MCF 10A (cell line): ENCODE data around the gene DPP4. TPM values are rescaled to one million over a fixed set of nuclear protein-coding genes. Genes with fewer than 3 reads are reported as not detected.
A peak's percentile ranks its signal among the peaks of the same experiment; 100 is the strongest.

ENCODE experiments used
- BruUV-seq: library from RNA; stranded (reverse); fragments of 400-500 nt; replicated peaks from 2 replicates; lab custom pipeline; 2021; lab: Mats Ljungman, UMichigan
- CTCF ChIA-PET: fragments of 300-600 bp; sonication (Branson Sonifier 250); formaldehyde crosslinking; extraction: SDS; loops from one replicate; lab custom pipeline; 2021; ENCODE audit warnings: antibody characterized with exemption, inconsistent platforms; lab: Yijun Ruan, JAX
- POLR2A ChIA-PET: fragments of 300-600, 350-650 bp; sonication (Branson Sonifier 250); formaldehyde crosslinking; extraction: SDS; loops from one replicate; lab custom pipeline; 2020; ENCODE audit warnings: antibody characterized with exemption, inconsistent platforms; lab: Yijun Ruan, JAX
- DNase-seq: peaks from one replicate; pipeline ENCODE4 v3.0.0-alpha.2; 2018; ENCODE audit not compliant: unreplicated experiment
- H3K27ac Mint-ChIP-seq: one replicate; pipeline ENCODE4 v1.8.0; 2022; ENCODE audit warnings: mild to moderate bottlenecking, low read depth, mixed read lengths; ENCODE audit not compliant: unreplicated experiment
- H3K27me3 Mint-ChIP-seq: one replicate; pipeline ENCODE4 v1.8.0; 2022; ENCODE audit warnings: mixed read lengths; ENCODE audit not compliant: insufficient read depth, unreplicated experiment
- H3K36me3 Mint-ChIP-seq: one replicate; pipeline ENCODE4 v1.8.0; 2022; ENCODE audit warnings: mild to moderate bottlenecking, moderate library complexity, mixed read lengths; ENCODE audit not compliant: insufficient read depth, unreplicated experiment
- H3K4me1 Mint-ChIP-seq: one replicate; pipeline ENCODE4 v1.8.0; 2022; ENCODE audit warnings: mixed read lengths; ENCODE audit not compliant: insufficient read depth, unreplicated experiment
- H3K4me3 Mint-ChIP-seq: one replicate; pipeline ENCODE4 v1.8.0; 2022; ENCODE audit warnings: mild to moderate bottlenecking, moderate library complexity, mixed read lengths; ENCODE audit not compliant: unreplicated experiment
- H3K9me3 Mint-ChIP-seq: one replicate; pipeline ENCODE4 v1.8.0; 2022; ENCODE audit warnings: mixed read lengths; ENCODE audit not compliant: unreplicated experiment
- intact Hi-C: fragments of 100-400 bp; cut with micrococcal nuclease; formaldehyde crosslinking; loops from 2 replicates; pipeline ENCODE4 v1.14.1; 2022
- total RNA-seq: library from RNA; stranded (reverse); gene quantifications from 2 replicates; pipeline ENCODE4 v1.2.3, GENCODE V29; 2022
- TF ChIP-seq, protein P1 (sequence below): fragments of 200-600 bp; IDR thresholded peaks from one replicate; pipeline ENCODE4 v1.8.0; 2022; ENCODE audit warnings: antibody characterized with exemption, mild to moderate bottlenecking; ENCODE audit not compliant: unreplicated experiment

DPP4 gene
- total RNA-seq, 1 experiment from 2014 or later = not detected

- H3K36me3 Mint-ChIP-seq = no peaks in the 10 kb centered on the region
- no peak overlapping the region for H3K4me3 Mint-ChIP-seq
- TF ChIP-seq, protein P1, sequence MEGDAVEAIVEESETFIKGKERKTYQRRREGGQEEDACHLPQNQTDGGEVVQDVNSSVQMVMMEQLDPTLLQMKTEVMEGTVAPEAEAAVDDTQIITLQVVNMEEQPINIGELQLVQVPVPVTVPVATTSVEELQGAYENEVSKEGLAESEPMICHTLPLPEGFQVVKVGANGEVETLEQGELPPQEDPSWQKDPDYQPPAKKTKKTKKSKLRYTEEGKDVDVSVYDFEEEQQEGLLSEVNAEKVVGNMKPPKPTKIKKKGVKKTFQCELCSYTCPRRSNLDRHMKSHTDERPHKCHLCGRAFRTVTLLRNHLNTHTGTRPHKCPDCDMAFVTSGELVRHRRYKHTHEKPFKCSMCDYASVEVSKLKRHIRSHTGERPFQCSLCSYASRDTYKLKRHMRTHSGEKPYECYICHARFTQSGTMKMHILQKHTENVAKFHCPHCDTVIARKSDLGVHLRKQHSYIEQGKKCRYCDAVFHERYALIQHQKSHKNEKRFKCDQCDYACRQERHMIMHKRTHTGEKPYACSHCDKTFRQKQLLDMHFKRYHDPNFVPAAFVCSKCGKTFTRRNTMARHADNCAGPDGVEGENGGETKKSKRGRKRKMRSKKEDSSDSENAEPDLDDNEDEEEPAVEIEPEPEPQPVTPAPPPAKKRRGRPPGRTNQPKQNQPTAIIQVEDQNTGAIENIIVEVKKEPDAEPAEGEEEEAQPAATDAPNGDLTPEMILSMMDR = no peak
- ChIA-PET POLR2A (interaction anchor here (2.0 kb wide), 1 partner anchor 10 kb away, joined by 7 read pairs; no protein-coding TSS in a partner anchor), CTCF (no interaction called here)
- DNase-seq = no peak
- no peaks in the 10 kb centered on the region for H3K9me3 Mint-ChIP-seq
- no peaks in the 10 kb centered on the region for H3K27me3 Mint-ChIP-seq
- no peak overlapping the region for H3K27ac Mint-ChIP-seq
- H3K4me1 Mint-ChIP-seq = peaks cover 14% of the 10 kb centered on the region
- intact Hi-C loops = no loop called here
- no TSS peak for BruUV-seq
Measured at GRCh38 chr2:162082681-162083080, 8.7 kb upstream of the DPP4 start.

DNA sequence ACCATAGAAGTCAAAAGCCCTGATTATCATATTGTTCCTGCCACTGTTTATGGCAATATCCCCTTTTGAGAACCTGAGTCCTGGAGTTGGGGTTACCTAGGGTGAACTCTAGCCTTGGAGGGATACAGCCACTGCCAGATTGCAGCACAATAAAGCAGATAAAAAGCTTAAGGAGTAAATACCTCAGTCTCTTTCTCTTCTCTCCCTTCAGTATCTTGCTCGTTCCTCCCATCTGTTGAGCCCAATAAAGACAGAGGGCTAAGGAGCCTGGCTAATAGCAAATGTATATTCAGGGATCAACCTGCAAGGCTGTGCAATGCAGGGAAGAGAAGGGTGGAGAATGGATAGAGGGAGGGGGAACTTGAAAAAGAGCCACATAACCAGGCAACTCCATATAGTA lies 8.0 kb upstream of the DPP4 start:
- ChIA-PET CTCF (no interaction called here), POLR2A (interaction anchor here (0.6 kb wide), 2 partner anchors 45 to 858 kb away, joined by 3 read pairs; no protein-coding TSS in a partner anchor)
- Mint-ChIP-seq H3K4me1 (peaks cover 14% of the 10 kb centered on the region), H3K27ac (no peak overlapping the region), H3K36me3 (no peaks in the 10 kb centered on the region), H3K27me3 (no peaks in the 10 kb centered on the region), H3K9me3 (no peaks in the 10 kb centered on the region), H3K4me3 (no peak overlapping the region)
- no TSS peak for BruUV-seq
- TF ChIP-seq, protein P1 = no peak
- intact Hi-C loops = no loop called here
- DNase-seq = no peak

DNA sequence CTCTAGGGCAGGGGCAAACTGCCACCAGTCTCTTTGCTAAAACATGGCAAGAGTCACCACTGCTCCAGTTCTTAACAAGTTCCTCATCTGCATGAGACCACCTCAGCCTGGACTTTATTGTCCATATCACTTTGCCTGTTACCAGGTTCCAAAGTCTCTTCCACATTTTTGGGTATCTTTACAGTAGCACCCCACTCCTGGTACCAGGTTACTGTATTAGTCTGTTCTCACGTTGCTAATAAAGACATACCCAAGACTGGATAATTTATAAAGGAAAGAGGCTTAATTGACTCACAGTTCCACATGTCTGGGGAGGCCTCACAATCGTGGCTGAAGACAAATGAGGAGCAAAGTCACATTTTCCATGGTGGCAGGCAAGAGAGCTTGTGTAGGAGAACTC lies 5.5 kb upstream of the DPP4 start:
- no peak overlapping the region for H3K27ac Mint-ChIP-seq
- peaks cover 8% of the 10 kb centered on the region for H3K4me1 Mint-ChIP-seq
- no peaks in the 10 kb centered on the region for H3K9me3 Mint-ChIP-seq
- POLR2A ChIA-PET = interaction anchor here (0.6 kb wide), 1 partner anchor 21 kb away, joined by 3 read pairs; no protein-coding TSS in a partner anchor
- no peak overlapping the region for H3K4me3 Mint-ChIP-seq
- no TSS peak for BruUV-seq
- TF ChIP-seq, protein P1 = no peak
- intact Hi-C loops = no loop called here
- CTCF ChIA-PET = interaction anchor here (0.9 to 1.2 kb wide), 2 partner anchors 9 to 45 kb away, joined by 4 to 5 read pairs; no protein-coding TSS in a partner anchor
- H3K27me3 Mint-ChIP-seq = no peaks in the 10 kb centered on the region
- no peaks in the 10 kb centered on the region for H3K36me3 Mint-ChIP-seq
- DNase-seq = no peak

- H3K27ac Mint-ChIP-seq = peak overlapping the region; percentile 71
Measured at GRCh38 chr2:162075689-162076132, 1.7 kb upstream of the DPP4 start.

More at GRCh38 chr2:162075689-162076132, 1.7 kb upstream of the DPP4 start:
- TF ChIP-seq, protein P1 = no peak
- H3K4me3 Mint-ChIP-seq = no peak overlapping the region
- no peaks in the 10 kb centered on the region for H3K9me3 Mint-ChIP-seq
- DNase-seq = peak; percentile 57
- ChIA-PET CTCF (no interaction called here), POLR2A (interaction anchor here (0.8 kb wide), 2 partner anchors 9 to 14 kb away, joined by 3 read pairs; no protein-coding TSS in a partner anchor)
- no TSS peak for BruUV-seq
- H3K4me1 Mint-ChIP-seq = peaks cover 8% of the 10 kb centered on the region
- no peaks in the 10 kb centered on the region for H3K36me3 Mint-ChIP-seq
- intact Hi-C loops = no loop called here
- no peaks in the 10 kb centered on the region for H3K27me3 Mint-ChIP-seq
